Upper lobe of left lung (tissue), 6 donors: ENCODE results near the gene SORBS2. TPM values are rescaled to one million over a fixed set of nuclear protein-coding genes. Genes with fewer than 3 reads are reported as not detected.
A peak's percentile ranks its signal among the peaks of the same experiment; 100 is the strongest.
"Not testable (repeated sequence)": the region's sequence is repeated elsewhere in the genome, so short reads cannot be mapped to it uniquely, and the experiment has no call there.

Experiments used
- ATAC-seq, 2 donors: fragments of 200-7000 bp; cut with Tn5 transposase; one replicate each; pipeline ENCODE4 v1.9.1; 2022; ENCODE audit warnings: mild to moderate bottlenecking in 2 of 2, moderate library complexity in 2 of 2; ENCODE audit not compliant: low FRiP score in 2 of 2
- DNase-seq, 2 donors: peaks; one replicate each; pipeline ENCODE4 v3.0.0-alpha.2; 2019 to 2020
- H3K27ac ChIP-seq, 4 donors: fragments of 200-600 bp; sonication (generic); one replicate each; pipeline ENCODE4 v1.5.1; 2016 to 2019
- H3K27me3 ChIP-seq, 4 donors: fragments of 200-600 bp; sonication (generic); one replicate each; pipeline ENCODE4 v1.5.1; 2017 to 2019
- H3K36me3 ChIP-seq, 4 donors: fragments of 200-600 bp; sonication (generic); one replicate each; pipeline ENCODE4 v1.5.1; 2016 to 2019
- H3K4me1 ChIP-seq, 4 donors: fragments of 200-600 bp; sonication (generic); one replicate each; pipeline ENCODE4 v1.5.1; 2018 to 2019
- H3K4me3 ChIP-seq, 4 donors: fragments of 200-600 bp; sonication (generic); one replicate each; pipeline ENCODE4 v1.5.1; 2017 to 2019; ENCODE audit warnings: mild to moderate bottlenecking in 2 of 4, moderate library complexity in 1 of 4
- H3K9me3 ChIP-seq, 4 donors: fragments of 200-600 bp; sonication (generic); one replicate each; pipeline ENCODE4 v1.5.1; 2018 to 2019
- EP300 ChIP-seq, 4 donors: sonication (generic); formaldehyde crosslinking; IDR thresholded peaks; one replicate each; pipeline ENCODE4 v1.5.1; 2017; ENCODE audit warnings: antibody characterized with exemption in 4 of 4, control low read depth in 2 of 4
- POLR2A ChIP-seq, 4 donors: fragments of 450-650 bp; IDR thresholded peaks; one replicate each; pipeline ENCODE4 v1.5.1; 2016 to 2017; ENCODE audit warnings: antibody characterized with exemption in 4 of 4, mild to moderate bottlenecking in 2 of 4
- POLR2AphosphoS5 ChIP-seq, 2 donors: sonication (generic); formaldehyde crosslinking; IDR thresholded peaks; one replicate each; pipeline ENCODE4 v1.5.1; 2017; ENCODE audit warnings: antibody characterized with exemption in 2 of 2
- WGBS, 2 donors: methylation state at CpG; one replicate each; pipeline ENCODE4 v1.1.5; 2017 to 2018; 5-methylcytosine and 5-hydroxymethylcytosine counted together
- total RNA-seq, 6 donors: library from RNA; depleted of rRNA in 4 of 6; stranded (reverse); fragments of >200 nt in 4 of 6; gene quantifications; one replicate each; pipeline versions ENCODE4 v1.1.0 to v1.2.1, GENCODE V29; 2016 to 2021
- TF ChIP-seq, protein P1 (sequence below), 6 experiments: fragments of 450-650 bp in 4 of 6; fragments of 200-600 bp in 2 of 6; sonication (generic) in 2 of 6; IDR thresholded peaks; one replicate each; pipeline ENCODE4 v1.5.1; 2016 to 2019; ENCODE audit warnings: antibody characterized with exemption in 6 of 6
- donor health status: DM: no; HTN: no; CAD: no; lungs with moderate emphysema.
- donor health status: DM: no; HTN: yes; CAD: no; lungs with severe emphysema.

SORBS2 gene, protein sequence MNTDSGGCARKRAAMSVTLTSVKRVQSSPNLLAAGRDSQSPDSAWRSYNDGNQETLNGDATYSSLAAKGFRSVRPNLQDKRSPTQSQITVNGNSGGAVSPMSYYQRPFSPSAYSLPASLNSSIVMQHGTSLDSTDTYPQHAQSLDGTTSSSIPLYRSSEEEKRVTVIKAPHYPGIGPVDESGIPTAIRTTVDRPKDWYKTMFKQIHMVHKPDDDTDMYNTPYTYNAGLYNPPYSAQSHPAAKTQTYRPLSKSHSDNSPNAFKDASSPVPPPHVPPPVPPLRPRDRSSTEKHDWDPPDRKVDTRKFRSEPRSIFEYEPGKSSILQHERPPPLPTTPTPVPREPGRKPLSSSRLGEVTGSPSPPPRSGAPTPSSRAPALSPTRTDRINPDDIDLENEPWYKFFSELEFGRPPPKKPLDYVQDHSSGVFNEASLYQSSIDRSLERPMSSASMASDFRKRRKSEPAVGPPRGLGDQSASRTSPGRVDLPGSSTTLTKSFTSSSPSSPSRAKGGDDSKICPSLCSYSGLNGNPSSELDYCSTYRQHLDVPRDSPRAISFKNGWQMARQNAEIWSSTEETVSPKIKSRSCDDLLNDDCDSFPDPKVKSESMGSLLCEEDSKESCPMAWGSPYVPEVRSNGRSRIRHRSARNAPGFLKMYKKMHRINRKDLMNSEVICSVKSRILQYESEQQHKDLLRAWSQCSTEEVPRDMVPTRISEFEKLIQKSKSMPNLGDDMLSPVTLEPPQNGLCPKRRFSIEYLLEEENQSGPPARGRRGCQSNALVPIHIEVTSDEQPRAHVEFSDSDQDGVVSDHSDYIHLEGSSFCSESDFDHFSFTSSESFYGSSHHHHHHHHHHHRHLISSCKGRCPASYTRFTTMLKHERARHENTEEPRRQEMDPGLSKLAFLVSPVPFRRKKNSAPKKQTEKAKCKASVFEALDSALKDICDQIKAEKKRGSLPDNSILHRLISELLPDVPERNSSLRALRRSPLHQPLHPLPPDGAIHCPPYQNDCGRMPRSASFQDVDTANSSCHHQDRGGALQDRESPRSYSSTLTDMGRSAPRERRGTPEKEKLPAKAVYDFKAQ (N-terminal part only)
- total RNA-seq = 10 to 100 TPM; 35.4 to 83.2 (median 58.1) TPM

DNA sequence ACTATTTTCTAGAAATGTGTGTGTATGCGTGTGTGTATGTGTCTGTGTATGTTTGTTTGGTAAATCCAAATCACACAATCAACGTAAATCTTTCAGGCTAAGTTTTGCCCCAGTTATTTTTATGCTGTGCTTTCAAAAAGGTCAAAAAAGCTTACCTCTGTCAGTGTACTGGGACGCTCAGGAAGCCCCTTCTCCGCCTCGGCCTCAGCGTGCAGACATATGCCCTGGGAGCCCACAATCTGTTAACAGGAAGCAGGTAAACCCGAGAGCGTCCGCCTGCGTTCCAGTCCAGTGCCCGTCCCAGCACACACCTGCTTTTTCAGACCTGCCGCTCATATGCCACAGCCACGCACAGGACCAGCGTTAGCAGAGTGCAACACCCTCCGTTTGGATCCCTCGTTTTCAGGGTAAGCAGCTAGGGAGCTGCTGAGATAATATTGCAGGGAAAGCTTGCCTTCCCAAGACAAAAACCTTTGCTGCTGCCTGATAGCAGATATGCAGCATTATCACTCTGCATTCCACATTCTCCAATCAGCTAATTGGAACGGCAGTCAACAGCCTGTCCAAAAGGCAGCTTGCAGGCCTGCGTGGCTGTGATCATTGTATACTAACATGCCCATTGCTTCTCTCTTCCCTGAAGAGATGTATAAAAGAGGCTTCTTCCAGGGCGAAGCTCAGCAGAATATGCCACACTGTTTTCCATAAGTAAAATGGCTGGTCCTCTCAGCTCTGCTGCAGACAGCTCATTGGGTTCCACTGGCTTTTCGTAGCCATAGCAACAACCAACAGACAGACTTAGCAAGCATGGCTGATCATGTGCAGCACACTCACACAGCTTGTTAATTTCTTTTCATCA lies at the start of gene SORBS2:
Gene SORBS2, minus strand, starts transcription at position 686 of the 856 bp plus-strand sequence. CDS start 121,623 bp downstream, outside the sequence.
- 39 to 54% methylated on average over 20 of the region's 20 CpGs for WGBS, 2 donors
- Histone ChIP-seq H3K27me3 (no peaks in the 10 kb centered on the region), H3K36me3 (no peaks in the 10 kb centered on the region), H3K4me3 (peak within 1 kb of the TSS; percentile 25 to 47 (median 40)), H3K9me3 (no peaks in the 10 kb centered on the region), H3K4me1 (no peaks in the 10 kb centered on the region), H3K27ac (peak within 1 kb of the TSS; percentile 45 to 71 (median 64))
- DNase-seq = peak; percentile 23 to 75
- ATAC-seq = peak; percentile 73 to 87
- TF ChIP-seq POLR2A (IDR thresholded peaks at IDR 0.05) (peak in 1 of 4 donors; percentile 44), EP300 (IDR thresholded peaks at IDR 0.05) (no peak)

DNA sequence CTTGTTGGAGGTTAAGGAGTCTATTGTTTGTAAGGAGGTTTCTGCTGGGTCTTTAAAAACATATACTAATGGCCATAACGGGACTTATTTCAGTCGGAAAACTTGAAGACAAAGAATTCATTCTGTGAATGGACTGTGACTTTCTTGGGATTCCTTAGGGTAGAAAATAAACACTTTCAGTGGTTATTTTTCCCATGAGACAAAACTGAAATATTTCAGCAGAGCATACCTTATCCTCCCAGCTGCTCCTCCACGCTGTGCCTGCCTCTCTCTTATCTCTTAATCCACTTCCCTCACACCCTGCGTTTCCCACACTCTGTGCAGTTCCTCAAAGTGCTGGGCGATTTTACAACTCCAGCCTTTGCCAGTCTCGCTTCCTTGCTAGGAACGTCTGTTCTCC lies 47.1 kb upstream of the SORBS2 start:
- Histone ChIP-seq H3K27me3 (no peaks in the 10 kb centered on the region), H3K9me3 (peaks cover 0 to 3% (median 0%) of the 10 kb centered on the region in 4 donors), H3K4me3 (no peak overlapping the region), H3K27ac (no peak overlapping the region), H3K36me3 (no peaks in the 10 kb centered on the region), H3K4me1 (no peaks in the 10 kb centered on the region)
- TF ChIP-seq POLR2AphosphoS5 (IDR thresholded peaks at IDR 0.05) (no peak), POLR2A (IDR thresholded peaks at IDR 0.05) (no peak), EP300 (IDR thresholded peaks at IDR 0.05) (no peak)
- TF ChIP-seq, protein P1, sequence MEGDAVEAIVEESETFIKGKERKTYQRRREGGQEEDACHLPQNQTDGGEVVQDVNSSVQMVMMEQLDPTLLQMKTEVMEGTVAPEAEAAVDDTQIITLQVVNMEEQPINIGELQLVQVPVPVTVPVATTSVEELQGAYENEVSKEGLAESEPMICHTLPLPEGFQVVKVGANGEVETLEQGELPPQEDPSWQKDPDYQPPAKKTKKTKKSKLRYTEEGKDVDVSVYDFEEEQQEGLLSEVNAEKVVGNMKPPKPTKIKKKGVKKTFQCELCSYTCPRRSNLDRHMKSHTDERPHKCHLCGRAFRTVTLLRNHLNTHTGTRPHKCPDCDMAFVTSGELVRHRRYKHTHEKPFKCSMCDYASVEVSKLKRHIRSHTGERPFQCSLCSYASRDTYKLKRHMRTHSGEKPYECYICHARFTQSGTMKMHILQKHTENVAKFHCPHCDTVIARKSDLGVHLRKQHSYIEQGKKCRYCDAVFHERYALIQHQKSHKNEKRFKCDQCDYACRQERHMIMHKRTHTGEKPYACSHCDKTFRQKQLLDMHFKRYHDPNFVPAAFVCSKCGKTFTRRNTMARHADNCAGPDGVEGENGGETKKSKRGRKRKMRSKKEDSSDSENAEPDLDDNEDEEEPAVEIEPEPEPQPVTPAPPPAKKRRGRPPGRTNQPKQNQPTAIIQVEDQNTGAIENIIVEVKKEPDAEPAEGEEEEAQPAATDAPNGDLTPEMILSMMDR (IDR thresholded peaks at IDR 0.05) = no peak
- ATAC-seq (no peak), DNase-seq (no peak)
- WGBS, 2 donors = 30 to 31% methylated on average over 7 of the region's 7 CpGs

DNA sequence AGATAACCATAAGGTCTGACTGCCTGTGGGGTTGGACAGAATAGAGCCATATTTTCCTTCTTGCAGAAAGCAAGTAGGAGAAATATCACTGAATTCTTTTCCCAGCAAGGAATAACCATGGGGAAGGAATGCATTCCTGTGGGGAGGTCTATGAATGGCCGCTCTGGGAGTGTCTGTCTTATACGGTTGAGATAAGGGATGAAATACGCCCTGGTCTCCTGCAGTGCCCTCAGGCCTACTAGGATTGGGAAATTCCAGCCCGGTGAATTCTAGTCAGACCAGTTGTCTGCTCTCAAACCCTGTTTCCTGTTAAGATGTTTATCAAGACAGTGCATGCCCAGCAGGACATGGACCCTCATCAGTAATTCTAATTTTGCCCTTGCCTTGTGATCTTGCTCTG lies 45.6 kb upstream of the SORBS2 start:
- not testable (repeated sequence) for H3K4me3 ChIP-seq, H3K9me3 ChIP-seq, H3K27ac ChIP-seq, DNase-seq, H3K36me3 ChIP-seq, H3K4me1 ChIP-seq, ATAC-seq, H3K27me3 ChIP-seq
- WGBS, 2 donors = 70% methylated on average over 4 of the region's 4 CpGs

GRCh38 chr4:185853841-185854240 lies 41.8 kb upstream of the SORBS2 start:
- TF ChIP-seq POLR2AphosphoS5 (IDR thresholded peaks at IDR 0.05) = no peak
- TF ChIP-seq, protein P1 (IDR thresholded peaks at IDR 0.05) = no peak
- TF ChIP-seq POLR2A (IDR thresholded peaks at IDR 0.05) = no peak
- no peak for TF ChIP-seq EP300 (IDR thresholded peaks at IDR 0.05)
- Histone ChIP-seq H3K4me1 (no peaks in the 10 kb centered on the region), H3K27ac (no peak overlapping the region), H3K27me3 (no peaks in the 10 kb centered on the region), H3K36me3 (no peaks in the 10 kb centered on the region), H3K4me3 (no peak overlapping the region), H3K9me3 (peaks cover 0 to 3% (median 0%) of the 10 kb centered on the region in 4 donors)
- ATAC-seq = no peak
- no peak for DNase-seq
- WGBS, 2 donors = 88 to 98% methylated on average over 3 of the region's 3 CpGs

DNA sequence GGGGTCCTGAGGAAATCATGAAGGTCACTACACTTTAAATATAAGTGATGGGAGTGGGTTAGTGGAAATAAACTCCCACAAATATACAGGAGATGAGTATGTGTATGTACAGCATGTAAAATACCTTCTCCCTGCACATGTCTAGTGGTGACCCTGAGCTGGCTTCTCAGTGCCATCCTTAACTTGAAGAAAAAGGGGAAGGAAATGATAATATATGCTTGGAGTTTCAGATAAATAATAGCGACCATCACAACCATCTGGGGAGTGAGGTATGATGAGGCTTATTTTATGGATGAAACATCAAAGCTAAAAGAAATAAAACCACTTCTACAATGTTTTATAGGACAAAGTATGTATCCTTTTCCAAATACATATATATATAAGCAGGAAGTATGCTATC lies 41.0 kb upstream of the SORBS2 start:
- peaks cover 0 to 3% (median 0%) of the 10 kb centered on the region in 4 donors for H3K9me3 ChIP-seq
- no peak for ATAC-seq
- no peak overlapping the region for H3K27ac ChIP-seq
- H3K4me1 ChIP-seq = no peaks in the 10 kb centered on the region
- H3K4me3 ChIP-seq = no peak overlapping the region
- DNase-seq = no peak
- H3K27me3 ChIP-seq = no peaks in the 10 kb centered on the region
- 49 to 59% methylated on average over 1 of the region's 1 CpG for WGBS, 2 donors
- no peaks in the 10 kb centered on the region for H3K36me3 ChIP-seq
- TF ChIP-seq, protein P1 (IDR thresholded peaks at IDR 0.05) = no peak
- TF ChIP-seq EP300 (IDR thresholded peaks at IDR 0.05) = no peak
- no peak for TF ChIP-seq POLR2A (IDR thresholded peaks at IDR 0.05)
- no peak for TF ChIP-seq POLR2AphosphoS5 (IDR thresholded peaks at IDR 0.05)
